ENCODE results near the gene NETO2. TPM values are rescaled to one million over a fixed set of nuclear protein-coding genes. Genes with fewer than 3 reads are reported as not detected.
A peak's percentile ranks its signal among the peaks of the same experiment; 100 is the strongest.

The NETO2 gene
- total and polyA plus RNA-seq, 9 of the 15 experiments (the other 6 are each of a cell fraction or from before 2014, with no cell fraction given) = 4.1 to 37.0 (median 22.2) TPM

GRCh38 chr16:47037746-47038458, 105.8 kb downstream of the NETO2 start (continued):
- TF ChIP-seq HDAC6 (IDR thresholded peaks at IDR 0.05; ENCODE audit: low read depth, low read length) = no peak
- TF ChIP-seq TEAD1 (CRISPR knock-in tag; IDR thresholded peaks at IDR 0.05) = peak in 1 of 2 experiments; percentile 12; a peak in 1 of 4 replicates
- peak; percentile 70 for TF ChIP-seq NFIC (IDR thresholded peaks at IDR 0.05)
- peak; percentile 94 for TF ChIP-seq U2AF1 (optimal IDR thresholded peaks at IDR 0.05; ENCODE audit: low read depth, low read length)
- peak; percentile 22; the same call in 1 of the 2 replicates for TF ChIP-seq ATF7 (IDR thresholded peaks at IDR 0.05)
- TF ChIP-seq GATAD2B (IDR thresholded peaks at IDR 0.05; ENCODE audit: borderline replicate concordance) = no peak; the same call in 1 of the 2 replicates
- peak; percentile 6 for TF ChIP-seq PRDM10 (IDR thresholded peaks at IDR 0.05; ENCODE audit: partially characterized antibody)
- peak in 2 of 3 experiments; percentile 56 to 81 for TF ChIP-seq YY1 (IDR thresholded peaks at IDR 0.05; ENCODE audit: borderline replicate concordance in 1 of 3, control insufficient read depth in 1 of 3, extremely low read depth in 1 of 3, insufficient read depth in 3 of 3, insufficient read length in 1 of 3, insufficient replicate concordance in 2 of 3, low read depth in 1 of 3, low read length in 2 of 3)
- no peak for TF ChIP-seq ZNF174 (CRISPR knock-in tag; IDR thresholded peaks at IDR 0.05)
- TF ChIP-seq, protein P1, sequence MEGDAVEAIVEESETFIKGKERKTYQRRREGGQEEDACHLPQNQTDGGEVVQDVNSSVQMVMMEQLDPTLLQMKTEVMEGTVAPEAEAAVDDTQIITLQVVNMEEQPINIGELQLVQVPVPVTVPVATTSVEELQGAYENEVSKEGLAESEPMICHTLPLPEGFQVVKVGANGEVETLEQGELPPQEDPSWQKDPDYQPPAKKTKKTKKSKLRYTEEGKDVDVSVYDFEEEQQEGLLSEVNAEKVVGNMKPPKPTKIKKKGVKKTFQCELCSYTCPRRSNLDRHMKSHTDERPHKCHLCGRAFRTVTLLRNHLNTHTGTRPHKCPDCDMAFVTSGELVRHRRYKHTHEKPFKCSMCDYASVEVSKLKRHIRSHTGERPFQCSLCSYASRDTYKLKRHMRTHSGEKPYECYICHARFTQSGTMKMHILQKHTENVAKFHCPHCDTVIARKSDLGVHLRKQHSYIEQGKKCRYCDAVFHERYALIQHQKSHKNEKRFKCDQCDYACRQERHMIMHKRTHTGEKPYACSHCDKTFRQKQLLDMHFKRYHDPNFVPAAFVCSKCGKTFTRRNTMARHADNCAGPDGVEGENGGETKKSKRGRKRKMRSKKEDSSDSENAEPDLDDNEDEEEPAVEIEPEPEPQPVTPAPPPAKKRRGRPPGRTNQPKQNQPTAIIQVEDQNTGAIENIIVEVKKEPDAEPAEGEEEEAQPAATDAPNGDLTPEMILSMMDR (IDR thresholded peaks at IDR 0.05 in 2 of 3, conservative IDR thresholded peaks at IDR 0.05 in 1 of 3; ENCODE audit: insufficient read depth in 2 of 3, low read depth in 1 of 3, low read length in 3 of 3) = peak; percentile 92 to 95 (median 94)
- TF ChIP-seq SLC30A9 (CRISPR knock-in tag; IDR thresholded peaks at IDR 0.05) = no peak
- TF ChIP-seq RNF2 (IDR thresholded peaks at IDR 0.05) = 0 out of 2 replicates have a peak, but pooled peaks have one; percentile 58
- peak; percentile 92 for TF ChIP-seq NCOA6 (IDR thresholded peaks at IDR 0.05)
- TF ChIP-seq HMG20A (CRISPR knock-in tag; conservative IDR thresholded peaks at IDR 0.05) = no peak
- peak; percentile 83 for TF ChIP-seq ZNF263 (CRISPR knock-in tag; IDR thresholded peaks at IDR 0.05; ENCODE audit: borderline replicate concordance)
- 0 out of 4 replicates have a peak, but pooled peaks of 1 of the 2 experiments have one; percentile 25 for TF ChIP-seq KDM4B (IDR thresholded peaks at IDR 0.05; ENCODE audit: borderline replicate concordance in 2 of 2, low read depth in 1 of 2)
- peak; percentile 49 to 97 for TF ChIP-seq RCOR1 (IDR thresholded peaks at IDR 0.05; ENCODE audit: borderline replicate concordance in 1 of 2, low read depth in 2 of 2, low read length in 2 of 2)
- TF ChIP-seq, protein P2, sequence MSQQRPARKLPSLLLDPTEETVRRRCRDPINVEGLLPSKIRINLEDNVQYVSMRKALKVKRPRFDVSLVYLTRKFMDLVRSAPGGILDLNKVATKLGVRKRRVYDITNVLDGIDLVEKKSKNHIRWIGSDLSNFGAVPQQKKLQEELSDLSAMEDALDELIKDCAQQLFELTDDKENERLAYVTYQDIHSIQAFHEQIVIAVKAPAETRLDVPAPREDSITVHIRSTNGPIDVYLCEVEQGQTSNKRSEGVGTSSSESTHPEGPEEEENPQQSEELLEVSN (IDR thresholded peaks at IDR 0.05; ENCODE audit: borderline replicate concordance in 1 of 2, extremely low read depth in 1 of 2, insufficient read depth in 1 of 2, insufficient read length in 1 of 2, low read depth in 1 of 2, low read length in 1 of 2, poor library complexity in 1 of 2, severe bottlenecking in 1 of 2) = peak; percentile 50 to 79
- peak; percentile 98 for TF ChIP-seq STAG1 (CRISPR knock-in tag; IDR thresholded peaks at IDR 0.05; ENCODE audit: borderline replicate concordance)
- peak; percentile 68; the same call in 1 of the 2 replicates for TF ChIP-seq MTA3 (IDR thresholded peaks at IDR 0.05; ENCODE audit: borderline replicate concordance)
